B cell (primary cell): Measurements from ENCODE around the gene ADAMTS12. TPM values are rescaled to one million over a fixed set of nuclear protein-coding genes. Genes with fewer than 3 reads are reported as not detected.

Experiments used
- ATAC-seq: fragments of 200-7000 bp; cut with Tn5 transposase; one replicate; pipeline ENCODE4 v1.10.0; 2021; ENCODE audit warnings: low read depth, mild to moderate bottlenecking, moderate number of reproducible peaks, moderate library complexity
- CTCF ChIA-PET: fragments of 350-600 bp; sonication (Branson Sonifier 250); formaldehyde crosslinking; loops from one replicate; lab custom pipeline; 2021; ENCODE audit warnings: antibody characterized with exemption, inconsistent platforms; lab: Charles Lee
- POLR2A ChIA-PET: fragments of 350-600 bp; sonication (Branson Sonifier 250); formaldehyde crosslinking; loops from one replicate; lab custom pipeline; 2021; ENCODE audit warnings: antibody characterized with exemption; lab: Charles Lee
- DNase-seq: peaks from one replicate; pipeline ENCODE4 v3.0.0; 2013
- H2AFZ ChIP-seq: 2 replicates; pipeline ENCODE4 v1.6.1; 2012; ENCODE audit warnings: mild to moderate bottlenecking, low read depth, low read length; ENCODE audit not compliant: insufficient read depth, poor library complexity, severe bottlenecking
- H3K27ac ChIP-seq, 2 donors: 1 replicate in 1 of 2; 2 replicates in 1 of 2; pipeline ENCODE4 v1.5.1; 2012 to 2013; ENCODE audit warnings: low read length in 2 of 2, mild to moderate bottlenecking in 2 of 2, moderate library complexity in 1 of 2
- H3K27me3 ChIP-seq, 4 experiments: fragments of 200-600 bp in 1 of 4; sonication (generic) in 1 of 4; replicated peaks in 1 of 4; 1 replicate in 2 of 4; 2 replicates in 2 of 4; pipeline versions ENCODE4 v1.6.1 to v1.7.0; 2013 to 2016; ENCODE audit warnings: low read length in 3 of 4, mild to moderate bottlenecking in 2 of 4, mixed read lengths in 1 of 4, moderate library complexity in 1 of 4; ENCODE audit not compliant: insufficient read depth in 4 of 4, control insufficient read depth in 3 of 4; ENCODE audit errors: control extremely low read depth in 1 of 4
- H3K36me3 ChIP-seq, 2 experiments: replicated peaks in 1 of 2; 1 replicate in 1 of 2; 2 replicates in 1 of 2; pipeline versions ENCODE4 v1.6.1 to v1.7.1; 2013; ENCODE audit warnings: low read length in 1 of 2; ENCODE audit not compliant: insufficient read depth in 2 of 2, control insufficient read depth in 1 of 2; ENCODE audit errors: control extremely low read depth in 1 of 2, extremely low read depth in 1 of 2
- H3K4me1 ChIP-seq, 2 donors: fragments of 200-600 bp in 1 of 2; sonication (generic) in 1 of 2; 1 replicate in 1 of 2; 2 replicates in 1 of 2; pipeline versions ENCODE4 v1.5.1 to v1.6.1; 2013 to 2017; ENCODE audit warnings: low read length in 2 of 2; ENCODE audit not compliant: control insufficient read depth in 2 of 2, insufficient read depth in 2 of 2
- H3K4me2 ChIP-seq: replicated peaks from 2 replicates; pipeline ENCODE3; 2012; ENCODE audit warnings: mild to moderate bottlenecking, low read depth, low read length; ENCODE audit not compliant: poor library complexity, severe bottlenecking
- H3K4me3 ChIP-seq, 5 experiments: fragments of 200-600 bp in 1 of 5; sonication (generic) in 1 of 5; 1 replicate in 3 of 5; 2 replicates in 2 of 5; pipeline versions ENCODE4 v1.5.1 to v1.7.0; 2011 to 2016; ENCODE audit warnings: low read length in 4 of 5, mild to moderate bottlenecking in 4 of 5, low read depth in 2 of 5, control low read depth in 1 of 5, moderate library complexity in 1 of 5; ENCODE audit not compliant: insufficient read depth in 1 of 5; ENCODE audit errors: control extremely low read depth in 1 of 5, extremely low read depth in 1 of 5
- H3K79me2 ChIP-seq: fragments of 200-600 bp; sonication (generic); one replicate; pipeline ENCODE4 v1.6.0; 2016; ENCODE audit warnings: low read length; ENCODE audit not compliant: control insufficient read depth, insufficient read depth
- H3K9ac ChIP-seq: fragments of 200-600 bp; sonication (generic); 2 replicates; pipeline ENCODE4 v1.6.1; 2017; ENCODE audit warnings: mild to moderate bottlenecking, low read length, moderate library complexity
- H3K9me3 ChIP-seq, 3 donors: one replicate each; pipeline versions ENCODE4 v1.6.1 to v1.7.1; 2013; ENCODE audit warnings: low read length in 2 of 3; ENCODE audit not compliant: control insufficient read depth in 2 of 3, insufficient read depth in 1 of 3; ENCODE audit errors: control extremely low read depth in 1 of 3
- H4K20me1 ChIP-seq: 2 replicates; pipeline ENCODE4 v1.6.0; 2012; ENCODE audit warnings: mild to moderate bottlenecking, low read length; ENCODE audit not compliant: insufficient read depth, control insufficient read depth, poor library complexity, severe bottlenecking
- H3K27ac Mint-ChIP-seq: one replicate; pipeline ENCODE4 v1.8.0; 2021; ENCODE audit warnings: mixed read lengths
- H3K27me3 Mint-ChIP-seq: one replicate; pipeline ENCODE4 v1.8.0; 2021; ENCODE audit warnings: mixed read lengths
- H3K4me1 Mint-ChIP-seq: one replicate; pipeline ENCODE4 v1.8.0; 2021; ENCODE audit warnings: mixed read lengths
- H3K4me3 Mint-ChIP-seq: one replicate; pipeline ENCODE4 v1.8.0; 2021; ENCODE audit warnings: mixed read lengths
- H3K9me3 Mint-ChIP-seq: one replicate; pipeline ENCODE4 v1.8.0; 2022; ENCODE audit warnings: mixed read lengths; ENCODE audit not compliant: insufficient read depth
- CTCF ChIP-seq: fragments of 200-600 bp; IDR thresholded peaks from one replicate; pipeline ENCODE4 v1.8.0; 2022; ENCODE audit warnings: antibody characterized with exemption, mild to moderate bottlenecking
- EZH2 ChIP-seq: IDR thresholded peaks from 2 replicates; pipeline ENCODE4 v1.6.1; 2012; ENCODE audit warnings: borderline replicate concordance, low read depth, mild to moderate bottlenecking, moderate library complexity, low read length; ENCODE audit not compliant: insufficient read depth, poor library complexity, severe bottlenecking
- WGBS: methylation state at CpG from one replicate; pipeline ENCODE4 v1.1.5; 2013; ENCODE audit warnings: missing lambda C conversion rate; ENCODE audit not compliant: insufficient coverage; 5-methylcytosine and 5-hydroxymethylcytosine counted together
- intact Hi-C: fragments of 100-400 bp; cut with micrococcal nuclease; formaldehyde crosslinking; loops from one replicate; pipeline ENCODE4 v1.10.0; 2022
- polyA plus RNA-seq: library from polyadenylated mRNA; depleted of rRNA; stranded (reverse); fragments of >200 nt; gene quantifications from 2 replicates; pipeline ENCODE4 v1.2.3, GENCODE V29; 2012
- total RNA-seq, 2 donors: library from RNA; stranded (reverse); fragments of 120-200 nt in 1 of 2; gene quantifications; 1 replicate in 1 of 2; 2 replicates in 1 of 2; pipeline versions ENCODE4 v1.2.3 to v1.2.4, GENCODE V29; 2013 to 2022

The ADAMTS12 gene
- total and polyA plus RNA-seq, 2 donors (not counting 1 experiment from before 2014, with no cell fraction given): not detected

GRCh38 chr5:33721491-33722200 lies 170.1 kb downstream of the ADAMTS12 start:
- Histone ChIP-seq H3K4me2 (no peak overlapping the region), H3K4me3 (no peak overlapping the region), H3K9me3 (no peaks in the 10 kb centered on the region), H3K79me2 (no peaks in the 10 kb centered on the region), H4K20me1 (no peaks in the 10 kb centered on the region), H2AFZ (no peak overlapping the region), H3K9ac (no peak overlapping the region), H3K4me1 (no peaks in the 10 kb centered on the region), H3K36me3 (no peaks in the 10 kb centered on the region), H3K27me3 (no peaks in the 10 kb centered on the region), H3K27ac (no peak overlapping the region)
- Mint-ChIP-seq H3K27me3 (no peaks in the 10 kb centered on the region), H3K27ac (no peak overlapping the region), H3K4me1 (no peaks in the 10 kb centered on the region), H3K4me3 (no peak overlapping the region), H3K9me3 (no peaks in the 10 kb centered on the region)
- 100% methylated on average over 1 of the region's 6 CpGs for WGBS
- POLR2A ChIA-PET: no interaction called here
- ATAC-seq (no peak), DNase-seq (no peak)
- no peak for TF ChIP-seq EZH2
- no peak for TF ChIP-seq CTCF
- CTCF ChIA-PET: no interaction called here
- intact Hi-C loops: no loop called here

DNA sequence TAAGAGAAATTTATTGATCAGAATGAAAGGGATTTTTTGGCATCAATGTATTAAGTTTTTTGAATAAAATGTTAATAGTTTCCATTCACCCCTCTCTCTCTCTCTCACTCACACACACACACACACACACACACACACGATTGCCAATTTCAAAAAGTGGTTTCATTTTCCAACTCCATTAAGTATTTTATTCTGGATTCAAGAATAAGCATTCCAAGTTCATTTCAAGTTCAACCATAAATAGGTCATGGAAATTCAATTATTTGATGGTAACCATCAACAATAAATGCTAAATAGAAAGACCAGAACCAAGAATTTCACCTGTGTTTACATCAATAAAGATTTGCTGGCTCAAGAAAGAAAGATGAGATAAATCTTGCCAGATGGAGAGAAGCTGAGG lies 171.6 kb downstream of the ADAMTS12 start:
- Histone ChIP-seq H4K20me1 (no peaks in the 10 kb centered on the region), H3K36me3 (no peaks in the 10 kb centered on the region), H3K9me3 (no peaks in the 10 kb centered on the region), H3K9ac (no peak overlapping the region), H3K4me2 (no peak overlapping the region), H3K27ac (no peak overlapping the region), H3K27me3 (no peaks in the 10 kb centered on the region), H3K4me3 (no peak overlapping the region), H3K4me1 (no peaks in the 10 kb centered on the region), H2AFZ (no peak overlapping the region), H3K79me2 (no peaks in the 10 kb centered on the region)
- peaks cover under 1% of the 10 kb centered on the region for H3K4me1 Mint-ChIP-seq
- DNase-seq (no peak), ATAC-seq (no peak)
- no peaks in the 10 kb centered on the region for H3K27me3 Mint-ChIP-seq
- ChIA-PET CTCF (no interaction called here), POLR2A (no interaction called here)
- intact Hi-C loops: no loop called here
- WGBS: no CpG with 5 or more reads among the region's 1 CpG
- TF ChIP-seq EZH2: no peak
- no peak for TF ChIP-seq CTCF
- H3K27ac Mint-ChIP-seq: no peak overlapping the region
- H3K4me3 Mint-ChIP-seq: no peak overlapping the region
- H3K9me3 Mint-ChIP-seq: peaks cover 6% of the 10 kb centered on the region
